Astrocyte of the spinal cord (primary cell): ENCODE measurements around the gene CYP4F22.

Source experiments
- DNase-seq: peaks from one replicate; pipeline ENCODE4 v3.0.0; 2011; ENCODE audit warnings: low read depth, low spot score
- H3K4me3 ChIP-seq: 2 replicates; pipeline ENCODE4 v1.5.1; 2011; ENCODE audit warnings: low read depth, mild to moderate bottlenecking, low read length, moderate library complexity
- in situ Hi-C: cut with HindIII; loops from 2 replicates; pipeline ENCODE4 v1.10.0; 2017; ENCODE audit warnings: low sequenced_read_pairs
- TF ChIP-seq, protein P1 (sequence below): IDR thresholded peaks from 2 replicates; pipeline ENCODE4 v1.5.1; 2012; ENCODE audit warnings: low read depth, mild to moderate bottlenecking, low read length, inconsistent platforms

CYP4F22 gene

GRCh38 chr19:15557223-15557622 lies 48.9 kb downstream of the CYP4F22 start:
- in situ Hi-C loops = no loop called here
- no peak for DNase-seq
- no peak overlapping the region for H3K4me3 ChIP-seq
- TF ChIP-seq, protein P1, sequence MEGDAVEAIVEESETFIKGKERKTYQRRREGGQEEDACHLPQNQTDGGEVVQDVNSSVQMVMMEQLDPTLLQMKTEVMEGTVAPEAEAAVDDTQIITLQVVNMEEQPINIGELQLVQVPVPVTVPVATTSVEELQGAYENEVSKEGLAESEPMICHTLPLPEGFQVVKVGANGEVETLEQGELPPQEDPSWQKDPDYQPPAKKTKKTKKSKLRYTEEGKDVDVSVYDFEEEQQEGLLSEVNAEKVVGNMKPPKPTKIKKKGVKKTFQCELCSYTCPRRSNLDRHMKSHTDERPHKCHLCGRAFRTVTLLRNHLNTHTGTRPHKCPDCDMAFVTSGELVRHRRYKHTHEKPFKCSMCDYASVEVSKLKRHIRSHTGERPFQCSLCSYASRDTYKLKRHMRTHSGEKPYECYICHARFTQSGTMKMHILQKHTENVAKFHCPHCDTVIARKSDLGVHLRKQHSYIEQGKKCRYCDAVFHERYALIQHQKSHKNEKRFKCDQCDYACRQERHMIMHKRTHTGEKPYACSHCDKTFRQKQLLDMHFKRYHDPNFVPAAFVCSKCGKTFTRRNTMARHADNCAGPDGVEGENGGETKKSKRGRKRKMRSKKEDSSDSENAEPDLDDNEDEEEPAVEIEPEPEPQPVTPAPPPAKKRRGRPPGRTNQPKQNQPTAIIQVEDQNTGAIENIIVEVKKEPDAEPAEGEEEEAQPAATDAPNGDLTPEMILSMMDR = no peak

GRCh38 chr19:15562145-15562544 lies 53.8 kb downstream of the CYP4F22 start:
- in situ Hi-C loops = no loop called here
- H3K4me3 ChIP-seq = no peak overlapping the region

GRCh38 chr19:15562861-15563260 lies 54.5 kb downstream of the CYP4F22 start:
- TF ChIP-seq, protein P1 = no peak
- no peak overlapping the region for H3K4me3 ChIP-seq
- no peak for DNase-seq
- in situ Hi-C loops = no loop called here

More at GRCh38 chr19:15562145-15562544, 53.8 kb downstream of the CYP4F22 start:
- no peak for DNase-seq
- TF ChIP-seq, protein P1 = no peak

DNA sequence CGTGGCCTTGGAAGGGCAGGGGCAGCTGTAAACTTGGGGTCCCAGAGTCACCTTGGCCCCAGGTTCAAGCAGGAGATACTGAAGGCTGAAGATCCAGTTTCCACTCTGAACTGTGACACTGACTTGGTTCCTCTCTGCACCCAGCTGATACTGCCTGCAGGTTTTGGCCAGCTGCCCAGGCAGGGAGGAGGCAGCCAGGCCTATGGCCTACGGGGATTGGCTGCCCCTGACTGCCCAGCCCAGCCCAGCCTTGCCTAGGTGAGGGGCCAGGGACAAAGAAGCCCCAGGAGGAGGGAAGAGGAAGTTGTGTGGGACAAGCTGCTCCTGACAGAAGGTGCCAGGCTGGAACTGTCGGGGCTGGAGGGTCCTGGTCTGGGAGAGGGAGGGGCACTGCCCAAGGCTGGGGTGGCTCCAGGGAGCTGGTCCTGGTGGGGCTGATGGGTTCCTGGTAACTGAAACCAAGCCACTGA lies 55.0 kb downstream of the CYP4F22 start:
- in situ Hi-C loops = no loop called here
- no peak overlapping the region for H3K4me3 ChIP-seq
- TF ChIP-seq, protein P1 = no peak
- DNase-seq = no peak

DNA sequence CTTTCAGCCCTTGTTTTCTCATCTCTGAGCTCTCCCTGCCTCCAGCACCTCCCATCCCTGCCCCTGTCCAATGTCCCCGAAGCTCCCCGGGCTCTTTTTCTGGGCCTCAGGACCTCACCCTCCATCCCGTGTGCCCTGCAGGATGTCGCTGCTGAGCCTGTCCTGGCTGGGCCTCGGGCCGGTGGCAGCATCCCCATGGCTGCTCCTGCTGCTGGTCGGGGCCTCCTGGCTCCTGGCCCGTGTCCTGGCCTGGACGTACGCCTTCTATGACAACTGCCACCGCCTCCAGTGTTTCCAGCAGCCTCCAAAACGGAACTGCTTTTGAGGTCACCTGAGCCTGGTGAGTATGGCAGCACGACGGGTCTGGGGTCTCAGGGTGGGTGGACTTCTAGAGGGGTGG lies 55.6 kb downstream of the CYP4F22 start:
- TF ChIP-seq, protein P1 = no peak
- in situ Hi-C loops = no loop called here
- DNase-seq = no peak
- H3K4me3 ChIP-seq = no peak overlapping the region

DNA sequence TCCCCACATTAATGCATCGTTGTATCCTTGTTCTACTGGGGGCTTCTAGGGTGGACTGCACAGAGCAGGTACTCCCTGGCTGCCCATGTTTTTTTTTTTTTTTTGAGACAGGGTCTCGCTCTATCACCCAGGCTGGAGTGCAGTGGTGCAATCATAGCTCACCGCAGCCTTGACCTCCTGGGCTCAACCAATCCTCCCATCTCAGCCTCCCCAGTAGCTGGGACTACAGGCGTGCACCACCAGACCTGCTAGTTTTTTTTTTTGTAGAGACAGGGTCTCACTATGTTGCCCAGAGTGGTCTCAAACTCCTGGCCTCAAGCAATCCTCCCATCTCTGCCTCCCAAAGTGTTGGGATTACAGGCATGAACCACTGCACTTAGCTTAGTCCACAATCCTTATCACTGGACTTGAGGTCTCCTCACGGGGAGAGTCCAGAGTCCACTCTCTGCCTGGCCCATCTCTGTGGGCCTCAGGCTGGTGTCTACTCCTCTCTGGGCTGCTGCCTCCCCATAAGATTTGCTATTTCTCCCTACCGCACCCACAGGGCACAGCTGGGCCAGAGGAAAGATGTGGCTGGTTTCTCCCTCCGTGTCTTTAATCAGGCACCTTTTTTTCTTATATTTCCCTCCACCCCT lies 56.3 kb downstream of the CYP4F22 start:
- TF ChIP-seq, protein P1 = no peak
- DNase-seq = no peak
- in situ Hi-C loops = no loop called here
- no peak overlapping the region for H3K4me3 ChIP-seq
